ENCODE results near the gene TTLL1. TPM values are rescaled to one million over a fixed set of nuclear protein-coding genes. Genes with fewer than 3 reads are reported as not detected.

Gene TTLL1
- total and polyA plus RNA-seq, 2 experiments from 2014 or later, result 5.5 to 6.8 TPM

DNA sequence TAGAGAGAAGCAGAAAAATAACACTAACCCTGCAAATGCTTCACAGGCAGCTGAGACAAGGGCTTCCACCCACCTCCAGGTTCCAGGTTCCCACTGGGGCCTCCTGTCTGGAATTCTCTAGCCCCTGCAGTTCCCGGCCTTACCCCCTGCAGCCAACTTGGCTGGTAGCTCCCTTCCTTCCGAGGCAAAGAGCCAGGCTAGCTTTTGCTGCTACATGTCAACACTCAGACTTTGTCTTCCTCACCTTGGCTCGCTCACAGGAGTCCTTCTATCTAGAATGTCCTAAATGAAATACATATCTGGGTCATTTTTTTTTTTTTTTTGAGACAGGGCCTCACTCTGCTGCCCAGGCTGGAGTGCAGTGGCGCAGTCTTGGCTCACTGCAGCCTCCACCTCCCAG is 9.9 kb upstream of the TTLL1 start:
- Histone ChIP-seq H3K9me2 (ENCODE audit: insufficient read depth) (no peaks in the 10 kb centered on the region), H3K4me3 (no peak overlapping the region), H2AFZ (no peak overlapping the region), H3K36me3 (ENCODE audit: insufficient read depth) (no peaks in the 10 kb centered on the region; the same call in 1 of the 2 replicates), H4K20me1 (replicated peaks; ENCODE audit: insufficient read depth) (no peaks in the 10 kb centered on the region), H3K27me3 (ENCODE audit: insufficient read depth) (no peaks in the 10 kb centered on the region), H3K4me1 (ENCODE audit: insufficient read depth) (no peaks in the 10 kb centered on the region), H3K4me2 (no peak overlapping the region), H3F3A (replicated peaks; ENCODE audit: low read depth) (no peaks in the 10 kb centered on the region), H3K79me2 (replicated peaks; ENCODE audit: insufficient read depth) (no peaks in the 10 kb centered on the region), H3K27ac (ENCODE audit: low read depth) (no peak overlapping the region)
- Mint-ChIP-seq H3K27me3 (ENCODE audit: insufficient read depth, low read depth, poor library complexity) (peaks cover 4% of the 10 kb centered on the region), H3K4me1 (no peaks in the 10 kb centered on the region), H3K4me3 (no peak overlapping the region; the same call in 2 of the 3 replicates), H3K9me3 (peaks cover 23% of the 10 kb centered on the region), H3K27ac (no peak overlapping the region), H3K36me3 (ENCODE audit: low read depth) (peaks cover 11% of the 10 kb centered on the region)
- ATAC-seq, result no peak
- DNase-seq (ENCODE audit: low spot score), result no peak
- TF ChIP-seq POLR2AphosphoS5 (IDR thresholded peaks at IDR 0.05; ENCODE audit: low read depth) (no peak), REST (IDR thresholded peaks at IDR 0.05; ENCODE audit: unreplicated experiment) (no peak), EZH2 (IDR thresholded peaks at IDR 0.05; ENCODE audit: low read depth, unreplicated experiment) (no peak), ZNF114 (CRISPR knock-in tag; IDR thresholded peaks at IDR 0.05) (no peak), ZNF331 (CRISPR knock-in tag; IDR thresholded peaks at IDR 0.05; ENCODE audit: low read depth) (no peak), ETS1 (IDR thresholded peaks at IDR 0.05) (no peak), EZH2phosphoT487 (IDR thresholded peaks at IDR 0.05; ENCODE audit: unreplicated experiment) (no peak), CREB1 (CRISPR knock-in tag; IDR thresholded peaks at IDR 0.05; ENCODE audit: low read depth) (no peak), JUNB (IDR thresholded peaks at IDR 0.05; ENCODE audit: unreplicated experiment) (no peak), CTCF (conservative IDR thresholded peaks at IDR 0.05; ENCODE audit: low read depth in 2 of 2) (no peak), NANOG (IDR thresholded peaks at IDR 0.05; ENCODE audit: borderline replicate concordance) (no peak), STAT1 (IDR thresholded peaks at IDR 0.05; ENCODE audit: unreplicated experiment) (no peak)
- TF ChIP-seq, protein P1, sequence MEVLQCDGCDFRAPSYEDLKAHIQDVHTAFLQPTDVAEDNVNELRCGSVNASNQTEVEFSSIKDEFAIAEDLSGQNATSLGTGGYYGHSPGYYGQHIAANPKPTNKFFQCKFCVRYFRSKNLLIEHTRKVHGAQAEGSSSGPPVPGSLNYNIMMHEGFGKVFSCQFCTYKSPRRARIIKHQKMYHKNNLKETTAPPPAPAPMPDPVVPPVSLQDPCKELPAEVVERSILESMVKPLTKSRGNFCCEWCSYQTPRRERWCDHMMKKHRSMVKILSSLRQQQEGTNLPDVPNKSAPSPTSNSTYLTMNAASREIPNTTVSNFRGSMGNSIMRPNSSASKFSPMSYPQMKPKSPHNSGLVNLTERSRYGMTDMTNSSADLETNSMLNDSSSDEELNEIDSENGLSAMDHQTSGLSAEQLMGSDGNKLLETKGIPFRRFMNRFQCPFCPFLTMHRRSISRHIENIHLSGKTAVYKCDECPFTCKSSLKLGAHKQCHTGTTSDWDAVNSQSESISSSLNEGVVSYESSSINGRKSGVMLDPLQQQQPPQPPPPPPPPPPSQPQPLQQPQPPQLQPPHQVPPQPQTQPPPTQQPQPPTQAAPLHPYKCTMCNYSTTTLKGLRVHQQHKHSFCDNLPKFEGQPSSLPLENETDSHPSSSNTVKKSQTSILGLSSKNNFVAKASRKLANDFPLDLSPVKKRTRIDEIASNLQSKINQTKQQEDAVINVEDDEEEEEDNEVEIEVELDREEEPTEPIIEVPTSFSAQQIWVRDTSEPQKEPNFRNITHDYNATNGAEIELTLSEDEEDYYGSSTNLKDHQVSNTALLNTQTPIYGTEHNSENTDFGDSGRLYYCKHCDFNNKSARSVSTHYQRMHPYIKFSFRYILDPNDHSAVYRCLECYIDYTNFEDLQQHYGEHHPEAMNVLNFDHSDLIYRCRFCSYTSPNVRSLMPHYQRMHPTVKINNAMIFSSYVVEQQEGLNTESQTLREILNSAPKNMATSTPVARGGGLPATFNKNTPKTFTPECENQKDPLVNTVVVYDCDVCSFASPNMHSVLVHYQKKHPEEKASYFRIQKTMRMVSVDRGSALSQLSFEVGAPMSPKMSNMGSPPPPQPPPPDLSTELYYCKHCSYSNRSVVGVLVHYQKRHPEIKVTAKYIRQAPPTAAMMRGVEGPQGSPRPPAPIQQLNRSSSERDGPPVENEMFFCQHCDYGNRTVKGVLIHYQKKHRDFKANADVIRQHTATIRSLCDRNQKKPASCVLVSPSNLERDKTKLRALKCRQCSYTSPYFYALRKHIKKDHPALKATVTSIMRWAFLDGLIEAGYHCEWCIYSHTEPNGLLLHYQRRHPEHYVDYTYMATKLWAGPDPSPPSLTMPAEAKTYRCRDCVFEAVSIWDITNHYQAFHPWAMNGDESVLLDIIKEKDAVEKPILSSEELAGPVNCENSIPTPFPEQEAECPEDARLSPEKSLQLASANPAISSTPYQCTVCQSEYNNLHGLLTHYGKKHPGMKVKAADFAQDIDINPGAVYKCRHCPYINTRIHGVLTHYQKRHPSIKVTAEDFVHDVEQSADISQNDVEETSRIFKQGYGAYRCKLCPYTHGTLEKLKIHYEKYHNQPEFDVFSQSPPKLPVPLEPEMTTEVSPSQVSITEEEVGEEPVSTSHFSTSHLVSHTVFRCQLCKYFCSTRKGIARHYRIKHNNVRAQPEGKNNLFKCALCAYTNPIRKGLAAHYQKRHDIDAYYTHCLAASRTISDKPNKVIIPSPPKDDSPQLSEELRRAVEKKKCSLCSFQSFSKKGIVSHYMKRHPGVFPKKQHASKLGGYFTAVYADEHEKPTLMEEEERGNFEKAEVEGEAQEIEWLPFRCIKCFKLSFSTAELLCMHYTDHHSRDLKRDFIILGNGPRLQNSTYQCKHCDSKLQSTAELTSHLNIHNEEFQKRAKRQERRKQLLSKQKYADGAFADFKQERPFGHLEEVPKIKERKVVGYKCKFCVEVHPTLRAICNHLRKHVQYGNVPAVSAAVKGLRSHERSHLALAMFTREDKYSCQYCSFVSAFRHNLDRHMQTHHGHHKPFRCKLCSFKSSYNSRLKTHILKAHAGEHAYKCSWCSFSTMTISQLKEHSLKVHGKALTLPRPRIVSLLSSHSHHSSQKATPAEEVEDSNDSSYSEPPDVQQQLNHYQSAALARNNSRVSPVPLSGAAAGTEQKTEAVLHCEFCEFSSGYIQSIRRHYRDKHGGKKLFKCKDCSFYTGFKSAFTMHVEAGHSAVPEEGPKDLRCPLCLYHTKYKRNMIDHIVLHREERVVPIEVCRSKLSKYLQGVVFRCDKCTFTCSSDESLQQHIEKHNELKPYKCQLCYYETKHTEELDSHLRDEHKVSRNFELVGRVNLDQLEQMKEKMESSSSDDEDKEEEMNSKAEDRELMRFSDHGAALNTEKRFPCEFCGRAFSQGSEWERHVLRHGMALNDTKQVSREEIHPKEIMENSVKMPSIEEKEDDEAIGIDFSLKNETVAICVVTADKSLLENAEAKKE (CRISPR knock-in tag; IDR thresholded peaks at IDR 0.05), result no peak

Data from GM23338 (cell line).